Muscle layer of colon (tissue), 2 donors: ENCODE measurements around the gene ADM.
"Not testable (repeated sequence)": the region's sequence is repeated elsewhere in the genome, so short reads cannot be mapped to it uniquely, and the experiment has no call there.

Source experiments
- H3K27ac ChIP-seq: one replicate; pipeline ENCODE4 v1.7.0; 2013; ENCODE audit warnings: low read depth, mild to moderate bottlenecking, low read length, moderate library complexity
- H3K27me3 ChIP-seq, 2 donors: one replicate each; pipeline ENCODE4 v1.7.0; 2013; ENCODE audit warnings: low read length in 2 of 2, mild to moderate bottlenecking in 2 of 2; ENCODE audit not compliant: insufficient read depth in 2 of 2, control insufficient read depth in 1 of 2
- H3K36me3 ChIP-seq: one replicate; pipeline ENCODE4 v1.7.0; 2013; ENCODE audit warnings: mild to moderate bottlenecking, low read length; ENCODE audit not compliant: insufficient read depth
- H3K4me1 ChIP-seq: one replicate; pipeline ENCODE4 v1.7.0; 2013; ENCODE audit warnings: mild to moderate bottlenecking, low read length; ENCODE audit not compliant: insufficient read depth
- H3K4me3 ChIP-seq, 2 donors: one replicate each; pipeline ENCODE4 v1.7.0; 2013; ENCODE audit warnings: low read length in 2 of 2, low read depth in 1 of 2, mild to moderate bottlenecking in 1 of 2, moderate library complexity in 1 of 2
- H3K9ac ChIP-seq: one replicate; pipeline ENCODE4 v1.7.0; 2013; ENCODE audit warnings: low read length
- H3K9me3 ChIP-seq: one replicate; pipeline ENCODE4 v1.7.0; 2013; ENCODE audit warnings: mild to moderate bottlenecking, low read length
- donor health status: abdominal sarcoma.
- donor health status: Adenocarcinoma of cecum.

Gene ADM, protein sequence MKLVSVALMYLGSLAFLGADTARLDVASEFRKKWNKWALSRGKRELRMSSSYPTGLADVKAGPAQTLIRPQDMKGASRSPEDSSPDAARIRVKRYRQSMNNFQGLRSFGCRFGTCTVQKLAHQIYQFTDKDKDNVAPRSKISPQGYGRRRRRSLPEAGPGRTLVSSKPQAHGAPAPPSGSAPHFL

DNA sequence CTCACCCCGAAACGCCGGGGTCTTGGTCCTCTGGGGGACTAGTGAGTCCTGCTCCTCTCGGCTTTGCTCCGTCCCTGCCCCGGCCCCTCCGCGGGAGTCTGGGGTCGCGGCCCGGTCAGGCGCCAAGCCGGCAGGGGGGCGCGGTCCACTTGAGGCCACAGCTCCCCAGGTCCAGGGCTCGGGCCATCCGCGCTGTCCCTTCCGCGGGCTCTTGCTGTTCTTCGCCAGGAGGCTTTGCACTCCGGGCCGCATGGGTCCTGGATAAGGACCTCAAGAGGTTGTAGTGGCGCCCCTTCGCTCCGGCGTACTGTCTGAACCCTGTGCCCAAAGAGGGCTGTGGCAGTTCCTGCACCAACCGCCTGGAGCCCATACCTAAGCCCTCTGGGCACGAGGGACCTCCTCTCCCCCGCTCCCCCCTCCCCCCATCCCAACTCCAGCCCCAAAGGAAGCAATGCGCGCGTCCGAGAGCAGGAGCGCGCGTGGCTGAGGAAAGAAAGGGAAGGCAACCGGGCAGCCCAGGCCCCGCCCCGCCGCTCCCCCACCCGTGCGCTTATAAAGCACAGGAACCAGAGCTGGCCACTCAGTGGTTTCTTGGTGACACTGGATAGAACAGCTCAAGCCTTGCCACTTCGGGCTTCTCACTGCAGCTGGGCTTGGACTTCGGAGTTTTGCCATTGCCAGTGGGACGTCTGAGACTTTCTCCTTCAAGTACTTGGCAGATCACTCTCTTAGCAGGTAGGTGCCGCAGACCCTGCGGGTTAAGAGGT, at the start of gene ADM:
TSS of gene ADM (plus strand) at position 579 of the 767 bp plus-strand sequence. CDS start 628 bp downstream, outside the sequence.
- H3K9ac ChIP-seq: peak within 1 kb of the TSS; percentile 98
- no peaks in the 10 kb centered on the region for H3K36me3 ChIP-seq
- peak within 1 kb of the TSS; percentile 94 for H3K27ac ChIP-seq
- H3K9me3 ChIP-seq: no peaks in the 10 kb centered on the region
- peaks cover 38% of the 10 kb centered on the region for H3K4me1 ChIP-seq
- peak within 1 kb of the TSS; percentile 78 to 85 for H3K4me3 ChIP-seq
- H3K27me3 ChIP-seq: no peaks in the 10 kb centered on the region

DNA sequence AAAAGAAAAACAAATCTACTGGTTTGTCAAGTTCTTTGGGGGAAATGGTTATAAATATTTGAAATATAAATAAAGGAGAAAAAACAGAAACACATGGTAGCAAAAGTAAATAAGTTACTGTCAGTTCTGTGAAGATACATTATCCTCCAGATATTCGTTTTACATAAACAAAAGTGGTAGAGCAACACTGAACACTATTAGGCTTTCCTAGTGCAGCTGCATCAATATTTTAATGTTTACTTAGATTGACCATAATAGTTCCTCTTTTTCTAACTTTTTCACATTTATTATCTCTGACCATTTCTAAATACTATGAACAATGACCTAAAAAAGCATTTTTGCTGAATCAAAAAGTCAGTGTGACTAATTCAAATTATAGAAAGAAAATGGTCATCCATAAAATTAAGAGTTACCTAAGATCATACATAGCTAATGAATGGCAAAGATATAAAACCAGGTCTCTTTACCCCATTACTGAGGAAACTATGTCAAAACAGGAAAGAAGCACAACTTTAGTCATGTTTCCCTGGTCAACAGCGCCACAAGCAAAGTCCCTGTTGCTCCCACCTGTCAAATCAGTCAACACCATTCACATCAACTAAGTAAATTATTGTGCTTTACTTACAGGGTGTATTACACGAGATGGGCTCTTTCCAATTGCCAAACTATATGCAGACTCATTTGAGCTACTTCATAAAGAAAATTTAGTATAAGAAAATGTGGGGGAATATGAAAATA, 49.3 kb upstream of the ADM start:
- H3K27ac ChIP-seq: no peak overlapping the region
- no peak overlapping the region for H3K9ac ChIP-seq
- H3K4me3 ChIP-seq: no peak overlapping the region
- H3K9me3 ChIP-seq: no peaks in the 10 kb centered on the region
- no peaks in the 10 kb centered on the region for H3K27me3 ChIP-seq
- no peaks in the 10 kb centered on the region for H3K36me3 ChIP-seq
- no peaks in the 10 kb centered on the region for H3K4me1 ChIP-seq

DNA sequence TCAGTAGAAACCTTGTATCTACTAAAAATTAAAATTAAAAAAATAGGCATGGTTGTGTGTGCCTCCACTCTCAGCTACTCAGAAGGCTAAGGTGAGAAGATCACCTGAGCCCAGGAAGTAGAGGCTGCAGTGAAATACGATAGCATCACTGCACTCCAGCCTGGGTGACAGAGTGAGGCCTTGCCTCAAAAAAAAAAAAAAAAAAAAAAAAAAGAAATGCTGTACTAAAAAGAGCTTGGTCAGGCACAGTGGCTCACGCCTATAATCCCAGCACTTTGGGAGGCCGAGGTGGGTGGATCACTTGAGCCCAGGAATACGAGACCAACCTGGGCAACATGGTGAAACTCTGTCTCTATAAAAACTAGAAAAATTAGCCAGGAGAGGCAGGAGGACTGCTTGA, 47.4 kb upstream of the ADM start:
- H3K9me3 ChIP-seq: no peaks in the 10 kb centered on the region
- no peak overlapping the region for H3K4me3 ChIP-seq
- no peaks in the 10 kb centered on the region for H3K4me1 ChIP-seq
- H3K36me3 ChIP-seq: no peaks in the 10 kb centered on the region
- no peak overlapping the region for H3K9ac ChIP-seq
- H3K27ac ChIP-seq: no peak overlapping the region
- H3K27me3 ChIP-seq: no peaks in the 10 kb centered on the region

DNA sequence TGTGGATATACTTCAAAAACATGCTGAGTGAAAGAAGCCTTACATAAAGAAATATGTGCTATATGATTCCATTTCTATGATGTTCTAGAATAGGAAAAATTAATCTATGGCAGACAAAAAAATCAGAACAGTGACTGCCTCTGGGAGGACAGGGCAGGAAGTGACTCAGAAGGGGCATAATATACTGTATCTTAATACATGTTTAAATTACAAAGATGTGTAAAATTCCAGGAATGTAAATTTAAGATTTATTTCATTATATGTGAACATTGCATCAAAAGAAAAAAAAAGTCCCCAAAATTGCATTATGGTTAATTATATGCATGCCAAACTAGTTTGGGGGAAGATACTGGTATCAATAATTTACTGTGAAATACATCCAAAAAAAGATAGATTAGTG, 43.1 kb upstream of the ADM start:
- Histone ChIP-seq H3K4me3 (no peak overlapping the region), H3K36me3 (no peaks in the 10 kb centered on the region), H3K9ac (no peak overlapping the region), H3K9me3 (no peaks in the 10 kb centered on the region), H3K4me1 (no peaks in the 10 kb centered on the region), H3K27me3 (no peaks in the 10 kb centered on the region), H3K27ac (no peak overlapping the region)

DNA sequence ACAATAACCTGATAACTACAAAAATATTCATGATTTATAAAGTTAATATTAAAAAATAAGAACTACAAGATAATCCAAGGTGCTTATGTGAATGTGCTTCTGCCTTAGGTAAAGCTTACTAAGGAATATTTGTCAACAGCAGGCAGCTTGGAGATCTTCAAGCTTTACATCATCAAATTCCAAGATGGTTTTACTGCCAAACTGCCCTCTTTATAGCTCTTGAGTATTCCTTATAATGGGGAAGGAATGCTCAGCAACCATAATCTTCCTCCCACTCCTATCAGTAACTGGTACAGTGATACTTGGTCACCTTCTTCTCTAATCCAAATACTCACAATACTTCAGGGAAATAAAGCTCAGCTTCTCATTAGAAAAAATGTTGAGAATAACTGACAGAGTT, 40.9 kb upstream of the ADM start:
- H3K27ac ChIP-seq: no peak overlapping the region
- H3K4me1 ChIP-seq: no peaks in the 10 kb centered on the region
- no peak overlapping the region for H3K4me3 ChIP-seq
- no peaks in the 10 kb centered on the region for H3K27me3 ChIP-seq
- no peaks in the 10 kb centered on the region for H3K36me3 ChIP-seq
- H3K9me3 ChIP-seq: no peaks in the 10 kb centered on the region
- no peak overlapping the region for H3K9ac ChIP-seq

DNA sequence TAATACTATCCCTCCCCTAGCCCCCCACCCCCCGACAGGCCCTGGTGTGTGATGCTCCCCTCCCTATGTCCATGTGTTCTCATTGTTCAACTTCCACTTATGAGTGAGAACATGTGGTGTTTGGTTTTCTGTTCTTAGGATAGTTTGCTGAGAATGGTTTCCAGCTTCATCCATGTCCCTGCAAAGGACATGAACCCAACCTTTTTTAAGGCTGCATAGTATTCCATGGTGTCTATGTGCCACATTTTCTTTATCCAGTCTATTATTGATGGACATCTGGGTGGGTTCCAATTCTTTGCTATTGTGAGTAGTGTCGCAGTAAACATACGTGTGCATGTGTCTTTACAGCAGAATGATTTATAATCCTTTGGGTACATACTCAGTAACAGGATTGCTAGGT, 40.2 kb upstream of the ADM start:
- not testable (repeated sequence) for H3K9ac ChIP-seq, H3K4me3 ChIP-seq, H3K4me1 ChIP-seq, H3K27ac ChIP-seq, H3K36me3 ChIP-seq, H3K27me3 ChIP-seq, H3K9me3 ChIP-seq

DNA sequence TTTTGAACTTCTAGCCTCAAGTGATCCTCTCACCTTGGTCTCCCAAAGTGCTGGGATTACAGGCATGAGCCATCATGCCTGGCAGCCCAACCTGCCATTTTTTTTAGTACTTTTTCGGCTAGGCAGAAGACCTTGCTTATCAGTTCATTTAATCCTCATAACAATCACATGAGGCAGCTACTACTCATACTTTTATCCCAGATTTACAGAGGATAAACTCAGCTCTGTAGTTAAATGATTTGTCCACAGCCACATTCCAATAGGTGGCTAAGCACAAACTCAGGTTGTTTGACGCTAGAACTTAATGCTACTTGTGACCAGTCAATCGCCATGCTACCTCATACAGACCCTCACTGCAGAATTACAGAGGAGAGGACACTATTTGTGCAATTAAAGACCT, 38.9 kb upstream of the ADM start:
- Histone ChIP-seq H3K4me3 (no peak overlapping the region), H3K27me3 (no peaks in the 10 kb centered on the region), H3K9ac (no peak overlapping the region), H3K36me3 (no peaks in the 10 kb centered on the region), H3K4me1 (no peaks in the 10 kb centered on the region), H3K27ac (no peak overlapping the region), H3K9me3 (no peaks in the 10 kb centered on the region)

DNA sequence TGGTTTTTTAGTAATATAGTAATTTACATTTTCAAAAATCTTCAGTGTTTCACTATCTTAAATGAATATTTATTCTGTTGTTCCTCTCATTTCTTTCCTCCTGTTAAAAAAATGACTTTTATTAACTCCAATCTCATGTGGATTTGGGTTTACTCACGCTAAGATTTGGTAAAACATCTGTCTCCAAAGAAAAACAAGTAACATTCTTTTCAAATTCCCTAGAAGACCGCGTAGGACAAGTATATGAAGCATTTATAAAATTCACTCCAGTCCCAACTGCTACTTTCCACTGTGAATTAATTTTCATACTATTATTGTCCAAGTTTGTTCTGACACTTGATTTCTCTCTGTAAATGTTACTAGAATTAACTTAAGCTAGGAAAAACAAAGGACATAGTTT, 37.1 kb upstream of the ADM start:
- Histone ChIP-seq H3K36me3 (no peaks in the 10 kb centered on the region), H3K4me3 (no peak overlapping the region), H3K9me3 (no peaks in the 10 kb centered on the region)

DNA sequence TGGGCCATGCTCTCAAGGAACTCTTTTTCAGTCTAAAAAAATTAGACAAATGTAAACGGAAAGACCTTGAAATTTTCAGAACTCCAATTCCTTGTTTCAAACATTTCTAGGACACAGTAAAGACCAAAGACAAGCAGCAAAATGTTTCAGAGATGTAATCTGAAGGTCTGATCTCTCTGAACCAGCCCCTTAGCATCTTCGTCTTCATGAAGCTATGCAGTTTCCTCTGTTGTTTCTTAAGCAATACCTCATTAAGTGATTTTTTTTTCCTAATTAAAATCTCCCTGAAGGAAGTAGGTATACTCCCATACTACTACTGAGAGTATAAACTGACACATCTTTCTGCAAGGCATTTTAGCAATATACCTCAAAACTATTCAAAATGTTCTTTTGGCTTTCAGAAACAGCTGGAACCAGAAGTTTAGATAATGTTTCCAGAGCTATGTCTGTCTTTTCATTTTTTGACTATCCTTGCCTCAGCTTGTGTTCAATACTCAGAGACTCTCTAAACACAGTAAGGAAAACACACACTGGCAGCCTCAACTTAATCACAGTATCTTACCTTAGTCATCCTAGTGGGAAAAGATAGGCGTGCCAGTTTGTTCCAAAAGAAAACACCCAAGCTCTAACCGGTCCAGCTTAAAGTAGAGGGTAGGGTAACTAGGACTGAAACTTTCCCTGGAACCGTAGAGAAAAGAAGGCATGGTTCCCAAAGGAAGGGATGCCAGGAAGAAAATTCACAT, 36.0 kb upstream of the ADM start:
- Histone ChIP-seq H3K9ac (no peak overlapping the region), H3K9me3 (no peaks in the 10 kb centered on the region), H3K4me1 (peaks cover 6% of the 10 kb centered on the region), H3K27me3 (no peaks in the 10 kb centered on the region), H3K4me3 (no peak overlapping the region), H3K36me3 (no peaks in the 10 kb centered on the region), H3K27ac (no peak overlapping the region)

More for the DNA sequence above, 37.1 kb upstream of the ADM start:
- Histone ChIP-seq H3K27me3 (no peaks in the 10 kb centered on the region), H3K27ac (no peak overlapping the region), H3K9ac (no peak overlapping the region), H3K4me1 (no peaks in the 10 kb centered on the region)

DNA sequence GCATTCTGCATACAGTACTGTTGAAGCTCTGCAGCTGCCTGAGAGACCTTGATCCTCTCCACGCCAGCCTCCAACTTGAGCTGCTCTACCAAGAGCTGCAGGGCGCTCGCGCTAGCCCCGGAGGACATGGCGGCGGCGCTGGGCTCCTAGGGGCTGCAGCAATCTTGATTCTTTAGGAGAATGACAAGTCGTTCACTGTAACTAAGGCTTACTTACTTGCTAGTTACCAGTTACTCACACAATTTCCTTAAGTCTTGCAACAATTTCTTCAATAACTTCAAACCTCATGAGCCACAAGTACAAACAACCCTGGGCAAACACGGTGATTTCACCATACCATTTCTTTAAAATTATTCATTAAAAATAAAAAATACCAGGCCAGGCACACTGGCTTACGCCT, 32.7 kb upstream of the ADM start:
- no peaks in the 10 kb centered on the region for H3K9me3 ChIP-seq

DNA sequence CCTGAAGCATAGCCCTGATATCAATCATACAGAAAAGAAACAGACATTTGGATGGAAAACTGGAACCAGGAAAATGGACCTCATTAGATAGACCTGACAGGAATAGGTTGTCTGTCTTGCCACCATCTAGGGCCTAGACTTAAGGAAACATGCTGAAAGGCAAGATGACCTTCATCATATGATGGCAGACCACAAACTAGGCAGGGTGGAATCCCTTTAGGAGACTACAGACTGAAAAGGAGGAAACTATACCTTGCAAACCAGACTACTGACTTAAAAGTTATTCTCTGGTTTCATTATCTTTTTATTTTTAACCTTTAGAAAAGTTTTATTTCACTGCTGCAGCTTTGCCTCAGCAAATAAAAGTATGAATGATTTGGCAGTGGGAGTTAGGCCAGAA, 31.1 kb upstream of the ADM start:
- no peaks in the 10 kb centered on the region for H3K9me3 ChIP-seq
- no peaks in the 10 kb centered on the region for H3K27me3 ChIP-seq
- H3K4me1 ChIP-seq: peaks cover 8% of the 10 kb centered on the region
- no peak overlapping the region for H3K4me3 ChIP-seq
- H3K36me3 ChIP-seq: no peaks in the 10 kb centered on the region
- H3K27ac ChIP-seq: no peak overlapping the region
- no peak overlapping the region for H3K9ac ChIP-seq

More for the DNA sequence above, 32.7 kb upstream of the ADM start:
- H3K9ac ChIP-seq: no peak overlapping the region
- H3K27ac ChIP-seq: no peak overlapping the region
- no peak overlapping the region for H3K4me3 ChIP-seq
- no peaks in the 10 kb centered on the region for H3K36me3 ChIP-seq
- H3K27me3 ChIP-seq: no peaks in the 10 kb centered on the region
- peaks cover 8% of the 10 kb centered on the region for H3K4me1 ChIP-seq
